ENCODE results near the gene DIPK1C.

GRCh38 chr18:74479486-74480148, 22.5 kb upstream of the DIPK1C start:
- TF ChIP-seq CTCF (IDR thresholded peaks at IDR 0.05) (no peak), POLR2A (IDR thresholded peaks at IDR 0.05) (no peak)

Data from transverse colon (tissue), 3 donors.